Measurements from ENCODE around the gene CREBBP. TPM values are rescaled to one million over a fixed set of nuclear protein-coding genes. Genes with fewer than 3 reads are reported as not detected.

Gene CREBBP
- total and polyA plus RNA-seq, 2 experiments from 2014 or later: 36.9 to 54.8 TPM

DNA sequence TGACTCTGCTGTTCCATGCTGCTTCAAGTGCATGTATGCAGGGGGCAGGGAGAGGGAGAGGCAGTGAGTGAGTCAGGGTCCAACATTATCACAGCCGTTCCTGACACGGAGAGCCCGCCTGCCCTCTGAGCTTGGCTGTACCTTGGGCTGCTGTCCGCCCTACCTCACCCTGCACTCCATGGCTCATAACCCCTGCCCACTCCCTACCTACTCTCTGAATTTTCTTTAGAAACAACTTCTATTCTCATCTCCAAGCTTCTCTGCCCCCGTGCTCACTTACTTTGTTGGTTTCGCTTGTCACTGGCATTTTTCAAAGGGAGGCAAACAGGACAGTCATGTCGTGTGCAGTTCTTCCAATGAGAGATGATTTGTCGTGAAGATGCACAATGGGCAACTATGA is 88.8 kb downstream of the CREBBP start (continued):
- no peak for TF ChIP-seq REST (IDR thresholded peaks at IDR 0.05; ENCODE audit: unreplicated experiment)

GRCh38 chr16:3789375-3790099 is 91.0 kb downstream of the CREBBP start:
- Mint-ChIP-seq H3K9me3 (no peaks in the 10 kb centered on the region), H3K27me3 (ENCODE audit: insufficient read depth, low read depth, poor library complexity) (no peaks in the 10 kb centered on the region), H3K4me1 (0 out of 3 replicates have a peak, but pooled peaks cover 2% of the 10 kb centered on the region), H3K36me3 (ENCODE audit: low read depth) (peaks cover 27% of the 10 kb centered on the region), H3K4me3 (no peak overlapping the region), H3K27ac (no peak overlapping the region)
- Histone ChIP-seq H3K79me2 (replicated peaks; ENCODE audit: insufficient read depth) (peaks cover 48% of the 10 kb centered on the region), H3K36me3 (ENCODE audit: insufficient read depth) (0 out of 2 replicates have a peak, but pooled peaks cover 6% of the 10 kb centered on the region), H3K4me2 (no peak overlapping the region), H3K27me3 (ENCODE audit: insufficient read depth) (no peaks in the 10 kb centered on the region), H3F3A (replicated peaks; ENCODE audit: low read depth) (no peaks in the 10 kb centered on the region; the same call in 1 of the 2 replicates), H3K4me1 (ENCODE audit: insufficient read depth) (no peaks in the 10 kb centered on the region), H3K27ac (ENCODE audit: low read depth) (no peak overlapping the region; the same call in 1 of the 2 replicates), H4K20me1 (replicated peaks; ENCODE audit: insufficient read depth) (peaks cover 20% of the 10 kb centered on the region), H2AFZ (no peak overlapping the region), H3K9me2 (ENCODE audit: insufficient read depth) (no peaks in the 10 kb centered on the region), H3K4me3 (no peak overlapping the region)
- DNase-seq (ENCODE audit: low spot score) (no peak), ATAC-seq (no peak)
- TF ChIP-seq EZH2phosphoT487 (IDR thresholded peaks at IDR 0.05; ENCODE audit: unreplicated experiment) (no peak), ZNF331 (CRISPR knock-in tag; IDR thresholded peaks at IDR 0.05; ENCODE audit: low read depth) (no peak), NANOG (IDR thresholded peaks at IDR 0.05; ENCODE audit: borderline replicate concordance) (no peak), POLR2AphosphoS5 (IDR thresholded peaks at IDR 0.05; ENCODE audit: low read depth) (no peak), EZH2 (IDR thresholded peaks at IDR 0.05; ENCODE audit: low read depth, unreplicated experiment) (no peak), CREB1 (CRISPR knock-in tag; IDR thresholded peaks at IDR 0.05; ENCODE audit: low read depth) (no peak), STAT1 (IDR thresholded peaks at IDR 0.05; ENCODE audit: unreplicated experiment) (no peak), JUNB (IDR thresholded peaks at IDR 0.05; ENCODE audit: unreplicated experiment) (no peak)
- TF ChIP-seq, protein P1, sequence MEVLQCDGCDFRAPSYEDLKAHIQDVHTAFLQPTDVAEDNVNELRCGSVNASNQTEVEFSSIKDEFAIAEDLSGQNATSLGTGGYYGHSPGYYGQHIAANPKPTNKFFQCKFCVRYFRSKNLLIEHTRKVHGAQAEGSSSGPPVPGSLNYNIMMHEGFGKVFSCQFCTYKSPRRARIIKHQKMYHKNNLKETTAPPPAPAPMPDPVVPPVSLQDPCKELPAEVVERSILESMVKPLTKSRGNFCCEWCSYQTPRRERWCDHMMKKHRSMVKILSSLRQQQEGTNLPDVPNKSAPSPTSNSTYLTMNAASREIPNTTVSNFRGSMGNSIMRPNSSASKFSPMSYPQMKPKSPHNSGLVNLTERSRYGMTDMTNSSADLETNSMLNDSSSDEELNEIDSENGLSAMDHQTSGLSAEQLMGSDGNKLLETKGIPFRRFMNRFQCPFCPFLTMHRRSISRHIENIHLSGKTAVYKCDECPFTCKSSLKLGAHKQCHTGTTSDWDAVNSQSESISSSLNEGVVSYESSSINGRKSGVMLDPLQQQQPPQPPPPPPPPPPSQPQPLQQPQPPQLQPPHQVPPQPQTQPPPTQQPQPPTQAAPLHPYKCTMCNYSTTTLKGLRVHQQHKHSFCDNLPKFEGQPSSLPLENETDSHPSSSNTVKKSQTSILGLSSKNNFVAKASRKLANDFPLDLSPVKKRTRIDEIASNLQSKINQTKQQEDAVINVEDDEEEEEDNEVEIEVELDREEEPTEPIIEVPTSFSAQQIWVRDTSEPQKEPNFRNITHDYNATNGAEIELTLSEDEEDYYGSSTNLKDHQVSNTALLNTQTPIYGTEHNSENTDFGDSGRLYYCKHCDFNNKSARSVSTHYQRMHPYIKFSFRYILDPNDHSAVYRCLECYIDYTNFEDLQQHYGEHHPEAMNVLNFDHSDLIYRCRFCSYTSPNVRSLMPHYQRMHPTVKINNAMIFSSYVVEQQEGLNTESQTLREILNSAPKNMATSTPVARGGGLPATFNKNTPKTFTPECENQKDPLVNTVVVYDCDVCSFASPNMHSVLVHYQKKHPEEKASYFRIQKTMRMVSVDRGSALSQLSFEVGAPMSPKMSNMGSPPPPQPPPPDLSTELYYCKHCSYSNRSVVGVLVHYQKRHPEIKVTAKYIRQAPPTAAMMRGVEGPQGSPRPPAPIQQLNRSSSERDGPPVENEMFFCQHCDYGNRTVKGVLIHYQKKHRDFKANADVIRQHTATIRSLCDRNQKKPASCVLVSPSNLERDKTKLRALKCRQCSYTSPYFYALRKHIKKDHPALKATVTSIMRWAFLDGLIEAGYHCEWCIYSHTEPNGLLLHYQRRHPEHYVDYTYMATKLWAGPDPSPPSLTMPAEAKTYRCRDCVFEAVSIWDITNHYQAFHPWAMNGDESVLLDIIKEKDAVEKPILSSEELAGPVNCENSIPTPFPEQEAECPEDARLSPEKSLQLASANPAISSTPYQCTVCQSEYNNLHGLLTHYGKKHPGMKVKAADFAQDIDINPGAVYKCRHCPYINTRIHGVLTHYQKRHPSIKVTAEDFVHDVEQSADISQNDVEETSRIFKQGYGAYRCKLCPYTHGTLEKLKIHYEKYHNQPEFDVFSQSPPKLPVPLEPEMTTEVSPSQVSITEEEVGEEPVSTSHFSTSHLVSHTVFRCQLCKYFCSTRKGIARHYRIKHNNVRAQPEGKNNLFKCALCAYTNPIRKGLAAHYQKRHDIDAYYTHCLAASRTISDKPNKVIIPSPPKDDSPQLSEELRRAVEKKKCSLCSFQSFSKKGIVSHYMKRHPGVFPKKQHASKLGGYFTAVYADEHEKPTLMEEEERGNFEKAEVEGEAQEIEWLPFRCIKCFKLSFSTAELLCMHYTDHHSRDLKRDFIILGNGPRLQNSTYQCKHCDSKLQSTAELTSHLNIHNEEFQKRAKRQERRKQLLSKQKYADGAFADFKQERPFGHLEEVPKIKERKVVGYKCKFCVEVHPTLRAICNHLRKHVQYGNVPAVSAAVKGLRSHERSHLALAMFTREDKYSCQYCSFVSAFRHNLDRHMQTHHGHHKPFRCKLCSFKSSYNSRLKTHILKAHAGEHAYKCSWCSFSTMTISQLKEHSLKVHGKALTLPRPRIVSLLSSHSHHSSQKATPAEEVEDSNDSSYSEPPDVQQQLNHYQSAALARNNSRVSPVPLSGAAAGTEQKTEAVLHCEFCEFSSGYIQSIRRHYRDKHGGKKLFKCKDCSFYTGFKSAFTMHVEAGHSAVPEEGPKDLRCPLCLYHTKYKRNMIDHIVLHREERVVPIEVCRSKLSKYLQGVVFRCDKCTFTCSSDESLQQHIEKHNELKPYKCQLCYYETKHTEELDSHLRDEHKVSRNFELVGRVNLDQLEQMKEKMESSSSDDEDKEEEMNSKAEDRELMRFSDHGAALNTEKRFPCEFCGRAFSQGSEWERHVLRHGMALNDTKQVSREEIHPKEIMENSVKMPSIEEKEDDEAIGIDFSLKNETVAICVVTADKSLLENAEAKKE (CRISPR knock-in tag; IDR thresholded peaks at IDR 0.05): no peak
- TF ChIP-seq, protein P2, sequence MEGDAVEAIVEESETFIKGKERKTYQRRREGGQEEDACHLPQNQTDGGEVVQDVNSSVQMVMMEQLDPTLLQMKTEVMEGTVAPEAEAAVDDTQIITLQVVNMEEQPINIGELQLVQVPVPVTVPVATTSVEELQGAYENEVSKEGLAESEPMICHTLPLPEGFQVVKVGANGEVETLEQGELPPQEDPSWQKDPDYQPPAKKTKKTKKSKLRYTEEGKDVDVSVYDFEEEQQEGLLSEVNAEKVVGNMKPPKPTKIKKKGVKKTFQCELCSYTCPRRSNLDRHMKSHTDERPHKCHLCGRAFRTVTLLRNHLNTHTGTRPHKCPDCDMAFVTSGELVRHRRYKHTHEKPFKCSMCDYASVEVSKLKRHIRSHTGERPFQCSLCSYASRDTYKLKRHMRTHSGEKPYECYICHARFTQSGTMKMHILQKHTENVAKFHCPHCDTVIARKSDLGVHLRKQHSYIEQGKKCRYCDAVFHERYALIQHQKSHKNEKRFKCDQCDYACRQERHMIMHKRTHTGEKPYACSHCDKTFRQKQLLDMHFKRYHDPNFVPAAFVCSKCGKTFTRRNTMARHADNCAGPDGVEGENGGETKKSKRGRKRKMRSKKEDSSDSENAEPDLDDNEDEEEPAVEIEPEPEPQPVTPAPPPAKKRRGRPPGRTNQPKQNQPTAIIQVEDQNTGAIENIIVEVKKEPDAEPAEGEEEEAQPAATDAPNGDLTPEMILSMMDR (conservative IDR thresholded peaks at IDR 0.05; ENCODE audit: low read depth in 2 of 2): no peak
- TF ChIP-seq, protein P3, sequence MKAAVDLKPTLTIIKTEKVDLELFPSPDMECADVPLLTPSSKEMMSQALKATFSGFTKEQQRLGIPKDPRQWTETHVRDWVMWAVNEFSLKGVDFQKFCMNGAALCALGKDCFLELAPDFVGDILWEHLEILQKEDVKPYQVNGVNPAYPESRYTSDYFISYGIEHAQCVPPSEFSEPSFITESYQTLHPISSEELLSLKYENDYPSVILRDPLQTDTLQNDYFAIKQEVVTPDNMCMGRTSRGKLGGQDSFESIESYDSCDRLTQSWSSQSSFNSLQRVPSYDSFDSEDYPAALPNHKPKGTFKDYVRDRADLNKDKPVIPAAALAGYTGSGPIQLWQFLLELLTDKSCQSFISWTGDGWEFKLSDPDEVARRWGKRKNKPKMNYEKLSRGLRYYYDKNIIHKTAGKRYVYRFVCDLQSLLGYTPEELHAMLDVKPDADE (IDR thresholded peaks at IDR 0.05): no peak
